ENCODE data around the gene CLEC16A.

DNA sequence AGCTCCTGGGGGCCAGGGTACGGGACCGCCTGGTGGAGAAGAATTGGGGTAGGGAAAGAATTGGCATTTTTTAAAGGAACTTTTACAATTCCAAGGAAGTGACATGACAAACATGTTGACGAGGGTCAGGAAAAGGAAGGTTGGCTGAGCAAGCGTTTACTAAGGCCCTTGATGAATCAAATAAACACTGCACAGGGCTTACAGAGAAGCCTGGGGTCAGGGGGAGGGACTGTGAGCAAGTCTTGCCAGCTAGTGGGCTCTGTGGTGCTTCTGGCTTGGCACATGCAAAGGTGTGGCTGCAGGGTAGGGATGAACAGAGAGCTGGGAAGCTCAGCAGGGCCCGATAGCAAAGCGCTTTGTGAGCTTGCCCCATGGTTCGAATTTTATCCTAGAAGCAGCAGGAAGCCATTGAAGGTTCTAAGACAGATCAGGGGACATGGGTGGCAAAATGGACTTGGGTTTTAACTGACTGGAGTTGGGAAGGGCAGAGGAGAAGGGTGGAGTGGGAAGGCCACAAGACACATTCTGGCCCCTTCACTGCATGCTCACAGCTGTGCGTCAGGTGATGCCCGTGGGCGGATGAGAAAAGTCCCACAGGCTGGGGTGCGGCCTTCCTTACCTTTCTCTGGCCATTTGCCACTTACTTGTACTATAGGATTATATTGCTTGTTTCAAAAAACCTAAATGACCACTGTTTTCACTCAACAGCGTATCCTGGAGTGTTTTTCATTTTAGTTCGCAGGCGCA is 193.8 kb downstream of the CLEC16A start:
- no peak for TF ChIP-seq CTCF (IDR thresholded peaks at IDR 0.05 in 4 of 5, conservative IDR thresholded peaks at IDR 0.05 in 1 of 5)
- TF ChIP-seq POLR2A (IDR thresholded peaks at IDR 0.05) = no peak
